HCT116 (cell line): ENCODE results near the gene MYLIP. TPM values are rescaled to one million over a fixed set of nuclear protein-coding genes. Genes with fewer than 3 reads are reported as not detected.

Experiments
- ATAC-seq: fragments of 200-7000 bp; cut with Tn5 transposase; 2 replicates; pipeline ENCODE4 v1.9.1; 2020; ENCODE audit warnings: mild to moderate bottlenecking, moderate library complexity
- BruUV-seq: library from RNA; stranded (reverse); fragments of 400-500 nt; replicated peaks from 2 replicates; lab custom pipeline; 2021; lab: Mats Ljungman, UMichigan
- CTCF ChIA-PET: fragments of 300-600 bp; sonication (Branson Sonifier 250); formaldehyde crosslinking; loops from one replicate; lab custom pipeline; 2021; ENCODE audit warnings: antibody characterized with exemption; lab: Charles Lee
- POLR2A ChIA-PET: fragments of 300-600, 350-600 bp; sonication (Branson Sonifier 250); formaldehyde crosslinking; loops from one replicate; lab custom pipeline; 2021; ENCODE audit warnings: antibody characterized with exemption; lab: Charles Lee
- RAD21 ChIA-PET, 2 experiments: fragments of 300-600 bp; sonication (Branson Sonifier 250); formaldehyde crosslinking; loops; one replicate each; lab custom pipeline; 2023; ENCODE audit warnings: low total read pairs in 2 of 2; ENCODE audit not compliant: uncharacterized antibody in 2 of 2, unreplicated experiment in 2 of 2, low non-redundant PET in 1 of 2; lab: Charles Lee
- DNase-seq: peaks from one replicate; pipeline ENCODE4 v3.0.0-alpha.2; 2010; ENCODE audit warnings: low read depth, low spot score
- H2AFZ ChIP-seq: fragments of 200-600 bp; shearing (Covaris generic), sonication (generic); 2 replicates; pipeline ENCODE4 v1.6.1; 2017; ENCODE audit warnings: low read depth, mixed run types, mixed read lengths, antibody characterized with exemption, low read length; ENCODE audit not compliant: poor library complexity, severe bottlenecking
- H3K27ac ChIP-seq: 2 replicates; pipeline ENCODE4 v1.5.1; 2012; ENCODE audit warnings: low read depth, low read length
- H3K27me3 ChIP-seq: fragments of 200-600 bp; sonication (generic); 2 replicates; pipeline ENCODE4 v1.6.1; 2016; ENCODE audit warnings: mixed run types, low read length, mixed read lengths; ENCODE audit not compliant: insufficient read depth
- H3K36me3 ChIP-seq, 2 experiments: fragments of 200-500 bp in 1 of 2; fragments of 200-600 bp in 1 of 2; sonication (Bioruptor generic) in 1 of 2; sonication (generic) in 1 of 2; 2 replicates each; pipeline versions ENCODE4 v1.5.1 to v1.6.1; 2014 to 2016; ENCODE audit warnings: low read length in 2 of 2, inconsistent platforms in 1 of 2, mixed read lengths in 1 of 2, mixed run types in 1 of 2; ENCODE audit not compliant: insufficient read depth in 2 of 2, control insufficient read depth in 1 of 2
- H3K4me1 ChIP-seq, 2 experiments: fragments of 200-600 bp in 1 of 2; sonication (generic) in 1 of 2; 2 replicates each; pipeline versions ENCODE4 v1.5.1 to v1.6.1; 2012 to 2017; ENCODE audit warnings: low read length in 2 of 2, inconsistent platforms in 1 of 2, mild to moderate bottlenecking in 1 of 2, mixed read lengths in 1 of 2, mixed run types in 1 of 2, moderate library complexity in 1 of 2; ENCODE audit not compliant: insufficient read depth in 2 of 2, control insufficient read depth in 1 of 2
- H3K4me2 ChIP-seq: fragments of 200-600 bp; sonication (generic); 2 replicates; pipeline ENCODE4 v1.6.1; 2017; ENCODE audit warnings: mixed run types, low read length, mixed read lengths
- H3K4me3 ChIP-seq, 2 experiments: fragments of 200-600 bp in 1 of 2; sonication (generic) in 1 of 2; replicated peaks in 1 of 2; 2 replicates each; pipeline ENCODE4 v1.5.1; 2011 to 2016; ENCODE audit warnings: low read length in 2 of 2, control low read depth in 1 of 2, low read depth in 1 of 2, mild to moderate bottlenecking in 1 of 2, mixed read lengths in 1 of 2, mixed run types in 1 of 2
- H3K79me2 ChIP-seq: fragments of 200-600 bp; sonication (generic); 2 replicates; pipeline ENCODE4 v1.6.1; 2017; ENCODE audit warnings: mild to moderate bottlenecking, mixed run types, low read length, moderate library complexity, mixed read lengths; ENCODE audit not compliant: insufficient read depth
- H3K9ac ChIP-seq: fragments of 200-600 bp; sonication (generic); 2 replicates; pipeline ENCODE4 v1.6.1; 2016; ENCODE audit warnings: low read length, mixed read lengths
- H3K9me2 ChIP-seq: fragments of 200-600 bp; sonication (generic), shearing (Covaris generic); 2 replicates; pipeline ENCODE4 v1.6.1; 2017; ENCODE audit warnings: mixed run types, mild to moderate bottlenecking, moderate library complexity; ENCODE audit not compliant: insufficient read depth
- H3K9me3 ChIP-seq, 2 experiments: fragments of 200-500 bp in 1 of 2; fragments of 200-600 bp in 1 of 2; sonication (Bioruptor generic) in 1 of 2; sonication (generic) in 1 of 2; 2 replicates each; pipeline ENCODE4 v1.6.1; 2014 to 2017; ENCODE audit warnings: low read length in 2 of 2, mixed read lengths in 2 of 2, inconsistent platforms in 1 of 2, low read depth in 1 of 2, mild to moderate bottlenecking in 1 of 2, mixed run types in 1 of 2, moderate library complexity in 1 of 2; ENCODE audit not compliant: control insufficient read depth in 1 of 2, insufficient read depth in 1 of 2
- H4K20me1 ChIP-seq: fragments of 200-600 bp; sonication (generic), shearing (Covaris generic); 2 replicates; pipeline ENCODE4 v1.6.1; 2017; ENCODE audit warnings: mixed run types, mild to moderate bottlenecking, moderate library complexity; ENCODE audit not compliant: insufficient read depth
- CBX3 ChIP-seq: IDR thresholded peaks from 2 replicates; pipeline ENCODE4 v1.6.1; 2012; ENCODE audit warnings: low read depth
- EGR1 ChIP-seq: IDR thresholded peaks from 2 replicates; pipeline ENCODE4 v1.6.1; 2012; ENCODE audit warnings: low read depth
- ELF1 ChIP-seq: IDR thresholded peaks from 2 replicates; pipeline ENCODE4 v1.6.1; 2012; ENCODE audit warnings: low read depth, borderline replicate concordance
- EZH2 ChIP-seq: fragments of 200-600 bp; sonication (generic); IDR thresholded peaks from 2 replicates; pipeline ENCODE4 v1.6.1; 2017; ENCODE audit warnings: antibody characterized with exemption, mixed run types
- EZH2phosphoT487 ChIP-seq: fragments of 200-600 bp; IDR thresholded peaks from 2 replicates; pipeline ENCODE4 v1.6.1; 2018; ENCODE audit warnings: antibody characterized with exemption, borderline replicate concordance
- FOSL1 ChIP-seq: IDR thresholded peaks from 2 replicates; pipeline ENCODE4 v1.6.1; 2012; ENCODE audit warnings: low read depth
- POLR2AphosphoS5 ChIP-seq: IDR thresholded peaks from 2 replicates; pipeline ENCODE4 v1.6.1; 2011; ENCODE audit warnings: mild to moderate bottlenecking, low read depth, low read length, moderate library complexity
- REST ChIP-seq: IDR thresholded peaks from 2 replicates; pipeline ENCODE4 v1.6.1; 2012; ENCODE audit warnings: low read depth
- SIN3A ChIP-seq: IDR thresholded peaks from 2 replicates; pipeline ENCODE4 v1.6.1; 2012; ENCODE audit warnings: low read depth
- SP1 ChIP-seq: IDR thresholded peaks from 2 replicates; pipeline ENCODE4 v1.6.1; 2012; ENCODE audit warnings: low read depth
- ZNF274 ChIP-seq: fragments of 200-500 bp; sonication (Bioruptor generic); IDR thresholded peaks from 2 replicates; pipeline ENCODE4 v1.6.1; 2014; ENCODE audit warnings: mild to moderate bottlenecking, low read depth, low read length, inconsistent platforms
- intact Hi-C: fragments of 100-400 bp; cut with micrococcal nuclease; formaldehyde crosslinking; loops from 2 replicates; pipeline ENCODE4 v1.10.0; 2022
- total RNA-seq: library from RNA; stranded (reverse); gene quantifications from one replicate; pipeline ENCODE4 v1.2.1, GENCODE V29; 2021; ENCODE audit not compliant: unreplicated experiment
- TF ChIP-seq, protein P1 (sequence below), 3 experiments: fragments of 200-600 bp in 1 of 3; sonication (generic) in 1 of 3; IDR thresholded peaks in 2 of 3; conservative IDR thresholded peaks in 1 of 3; 2 replicates each; pipeline ENCODE4 v1.5.1; 2012 to 2017; ENCODE audit warnings: low read depth in 2 of 3, low read length in 2 of 3, antibody characterized with exemption in 1 of 3, borderline replicate concordance in 1 of 3, control low read depth in 1 of 3, mild to moderate bottlenecking in 1 of 3, mixed read lengths in 1 of 3, mixed run types in 1 of 3, moderate library complexity in 1 of 3; ENCODE audit not compliant: insufficient read depth in 1 of 3
- TF ChIP-seq, protein P2 (sequence below): IDR thresholded peaks from 2 replicates; pipeline ENCODE4 v1.6.1; 2012

The MYLIP gene
- total RNA-seq, 1 experiment from 2014 or later = 10.6 TPM

DNA sequence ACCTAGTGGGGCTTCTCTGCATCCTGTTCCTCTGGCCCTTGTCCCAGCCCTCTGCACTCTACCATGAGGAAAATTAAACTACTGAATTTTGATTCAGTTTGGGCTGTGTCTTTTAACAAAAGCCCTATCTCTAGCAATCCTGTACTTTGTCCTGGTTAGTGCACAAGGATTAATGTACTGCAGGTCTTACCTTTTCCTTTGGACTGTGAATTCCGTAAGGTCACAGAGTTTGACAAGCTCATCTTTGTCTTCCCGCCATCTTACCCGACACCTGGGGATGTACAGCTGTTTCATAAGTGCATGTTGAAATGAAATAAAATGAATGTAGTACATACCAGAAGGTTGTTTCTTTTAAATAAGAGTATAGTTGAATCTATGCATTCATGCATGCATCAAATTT, 41.5 kb upstream of the MYLIP start (continued):
- TF ChIP-seq, protein P1, sequence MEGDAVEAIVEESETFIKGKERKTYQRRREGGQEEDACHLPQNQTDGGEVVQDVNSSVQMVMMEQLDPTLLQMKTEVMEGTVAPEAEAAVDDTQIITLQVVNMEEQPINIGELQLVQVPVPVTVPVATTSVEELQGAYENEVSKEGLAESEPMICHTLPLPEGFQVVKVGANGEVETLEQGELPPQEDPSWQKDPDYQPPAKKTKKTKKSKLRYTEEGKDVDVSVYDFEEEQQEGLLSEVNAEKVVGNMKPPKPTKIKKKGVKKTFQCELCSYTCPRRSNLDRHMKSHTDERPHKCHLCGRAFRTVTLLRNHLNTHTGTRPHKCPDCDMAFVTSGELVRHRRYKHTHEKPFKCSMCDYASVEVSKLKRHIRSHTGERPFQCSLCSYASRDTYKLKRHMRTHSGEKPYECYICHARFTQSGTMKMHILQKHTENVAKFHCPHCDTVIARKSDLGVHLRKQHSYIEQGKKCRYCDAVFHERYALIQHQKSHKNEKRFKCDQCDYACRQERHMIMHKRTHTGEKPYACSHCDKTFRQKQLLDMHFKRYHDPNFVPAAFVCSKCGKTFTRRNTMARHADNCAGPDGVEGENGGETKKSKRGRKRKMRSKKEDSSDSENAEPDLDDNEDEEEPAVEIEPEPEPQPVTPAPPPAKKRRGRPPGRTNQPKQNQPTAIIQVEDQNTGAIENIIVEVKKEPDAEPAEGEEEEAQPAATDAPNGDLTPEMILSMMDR (IDR thresholded peaks at IDR 0.05 in 2 of 3, conservative IDR thresholded peaks at IDR 0.05 in 1 of 3; ENCODE audit: borderline replicate concordance in 1 of 3, insufficient read depth in 1 of 3, low read depth in 2 of 3, low read length in 2 of 3) = no peak
- TF ChIP-seq EGR1 = no peak
- no peak for TF ChIP-seq REST
- TF ChIP-seq EZH2phosphoT487 = no peak

- Histone ChIP-seq H3K79me2 (no peaks in the 10 kb centered on the region), H3K27ac (no peak overlapping the region), H3K4me1 (no peaks in the 10 kb centered on the region), H3K27me3 (no peaks in the 10 kb centered on the region), H3K36me3 (no peaks in the 10 kb centered on the region), H3K9me2 (no peaks in the 10 kb centered on the region), H4K20me1 (no peaks in the 10 kb centered on the region), H3K4me2 (no peak overlapping the region), H3K9ac (no peak overlapping the region)
- DNase-seq (no peak), ATAC-seq (no peak)
- intact Hi-C loops = no loop called here
- RAD21 ChIA-PET = no interaction called here
- CTCF ChIA-PET = no interaction called here
- TF ChIP-seq SIN3A (no peak), SP1 (no peak), EZH2 (no peak), ELF1 (no peak), ZNF274 (no peak), FOSL1 (no peak), POLR2AphosphoS5 (no peak), CBX3 (no peak)
- TF ChIP-seq, protein P2, sequence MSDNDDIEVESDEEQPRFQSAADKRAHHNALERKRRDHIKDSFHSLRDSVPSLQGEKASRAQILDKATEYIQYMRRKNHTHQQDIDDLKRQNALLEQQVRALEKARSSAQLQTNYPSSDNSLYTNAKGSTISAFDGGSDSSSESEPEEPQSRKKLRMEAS = no peak
- TF ChIP-seq, all 23 proteins: peak for 0
- no peaks in the 10 kb centered on the region for H3K9me3 ChIP-seq
- no peak overlapping the region for H3K4me3 ChIP-seq
- no TSS peak for BruUV-seq
- no peak overlapping the region for H2AFZ ChIP-seq
- POLR2A ChIA-PET = no interaction called here
These were observed 40.5 kb upstream of the MYLIP start for GRCh38 chr6:16088409-16088808.
